DOHH2 (cell line): ENCODE data around the gene ZNF302.

ENCODE experiments used
- H3F3A ChIP-seq: fragments of 200-600 bp; sonication (generic), shearing (Covaris generic); 2 replicates; pipeline ENCODE4 v1.6.0; 2016; ENCODE audit warnings: antibody characterized with exemption, mild to moderate bottlenecking; ENCODE audit not compliant: control insufficient read depth, insufficient read depth
- H3K27ac ChIP-seq: fragments of 200-600 bp; sonication (generic); 2 replicates; pipeline ENCODE4 v1.5.1; 2014; ENCODE audit warnings: low read depth, mild to moderate bottlenecking, low read length, moderate library complexity
- H3K27me3 ChIP-seq: fragments of 200-600 bp; sonication (generic); 2 replicates; pipeline ENCODE4 v1.6.1; 2014; ENCODE audit warnings: mild to moderate bottlenecking, low read length, mixed read lengths; ENCODE audit not compliant: control insufficient read depth
- H3K36me3 ChIP-seq: fragments of 200-600 bp; sonication (generic); 2 replicates; pipeline ENCODE4 v1.6.1; 2014; ENCODE audit warnings: mild to moderate bottlenecking, low read length, moderate library complexity, mixed read lengths; ENCODE audit not compliant: control insufficient read depth
- H3K4me1 ChIP-seq: fragments of 200-600 bp; sonication (generic); 2 replicates; pipeline ENCODE4 v1.6.1; 2014; ENCODE audit warnings: mild to moderate bottlenecking, low read length, mixed read lengths; ENCODE audit not compliant: control insufficient read depth
- H3K4me2 ChIP-seq: fragments of 200-600 bp; sonication (generic); 2 replicates; pipeline ENCODE4 v1.6.0; 2014; ENCODE audit warnings: mild to moderate bottlenecking, low read length, moderate library complexity
- H3K4me3 ChIP-seq: fragments of 200-600 bp; sonication (generic); 2 replicates; pipeline ENCODE4 v1.5.1; 2014; ENCODE audit warnings: mild to moderate bottlenecking, low read length, mixed read lengths
- H3K79me2 ChIP-seq: fragments of 200-600 bp; sonication (generic); 2 replicates; pipeline ENCODE4 v1.6.1; 2014; ENCODE audit warnings: mild to moderate bottlenecking, low read length, mixed read lengths; ENCODE audit not compliant: control insufficient read depth
- H3K9me2 ChIP-seq: fragments of 200-600 bp; sonication (generic); replicated peaks from 2 replicates; pipeline ENCODE4 v1.6.1; 2014; ENCODE audit warnings: mild to moderate bottlenecking, low read length, mixed read lengths; ENCODE audit not compliant: control insufficient read depth
- H3K9me3 ChIP-seq: fragments of 200-600 bp; sonication (generic); 2 replicates; pipeline ENCODE4 v1.6.1; 2014; ENCODE audit warnings: antibody characterized with exemption, low read length, mixed read lengths; ENCODE audit not compliant: control insufficient read depth, insufficient read depth
- H4K20me1 ChIP-seq: fragments of 200-600 bp; sonication (generic); 2 replicates; pipeline ENCODE4 v1.6.0; 2014; ENCODE audit warnings: low read depth, mild to moderate bottlenecking, antibody characterized with exemption, low read length, moderate library complexity; ENCODE audit not compliant: control insufficient read depth, insufficient read depth
- CTCF ChIP-seq: fragments of 200-600 bp; sonication (generic); IDR thresholded peaks from one replicate; pipeline ENCODE4 v1.5.1; 2014; ENCODE audit warnings: antibody characterized with exemption, mild to moderate bottlenecking, low read depth, low read length; ENCODE audit not compliant: poor library complexity, severe bottlenecking
- EZH2phosphoT487 ChIP-seq: fragments of 200-600 bp; sonication (generic); IDR thresholded peaks from 2 replicates; pipeline ENCODE4 v1.6.1; 2017; ENCODE audit warnings: borderline replicate concordance, mild to moderate bottlenecking, antibody characterized with exemption, low read length, moderate library complexity, mixed read lengths

Gene ZNF302

GRCh38 chr19:34707661-34708060 is 30.2 kb downstream of the ZNF302 start:
- Histone ChIP-seq H4K20me1 (no peaks in the 10 kb centered on the region), H3K4me2 (no peak overlapping the region), H3K36me3 (no peaks in the 10 kb centered on the region), H3K4me3 (no peak overlapping the region), H3K4me1 (no peaks in the 10 kb centered on the region), H3K9me3 (no peaks in the 10 kb centered on the region), H3F3A (no peaks in the 10 kb centered on the region), H3K79me2 (no peaks in the 10 kb centered on the region), H3K27ac (no peak overlapping the region), H3K27me3 (no peaks in the 10 kb centered on the region), H3K9me2 (no peaks in the 10 kb centered on the region)
- TF ChIP-seq EZH2phosphoT487 (no peak), CTCF (no peak)

GRCh38 chr19:34711890-34712289 is 34.4 kb downstream of the ZNF302 start:
- Histone ChIP-seq H3K27me3 (no peaks in the 10 kb centered on the region), H4K20me1 (no peaks in the 10 kb centered on the region), H3K79me2 (no peaks in the 10 kb centered on the region), H3K27ac (no peak overlapping the region), H3F3A (no peaks in the 10 kb centered on the region), H3K4me2 (no peak overlapping the region), H3K36me3 (no peaks in the 10 kb centered on the region), H3K4me1 (no peaks in the 10 kb centered on the region), H3K9me2 (no peaks in the 10 kb centered on the region), H3K9me3 (peaks cover 19% of the 10 kb centered on the region), H3K4me3 (no peak overlapping the region)
- TF ChIP-seq EZH2phosphoT487: no peak
- TF ChIP-seq CTCF: no peak

- TF ChIP-seq EZH2phosphoT487: no peak
- TF ChIP-seq CTCF: peak; percentile 68
- Histone ChIP-seq H3K79me2 (no peaks in the 10 kb centered on the region), H3K36me3 (no peaks in the 10 kb centered on the region), H3K9me2 (no peaks in the 10 kb centered on the region), H3K9me3 (peaks cover 19% of the 10 kb centered on the region), H3K4me2 (no peak overlapping the region), H3K4me3 (no peak overlapping the region), H3F3A (no peaks in the 10 kb centered on the region), H4K20me1 (no peaks in the 10 kb centered on the region), H3K4me1 (no peaks in the 10 kb centered on the region), H3K27ac (no peak overlapping the region), H3K27me3 (no peaks in the 10 kb centered on the region)
These were observed 35.1 kb downstream of the ZNF302 start for GRCh38 chr19:34712395-34713261.
